H9 (cell line): ENCODE measurements around the gene TSHZ1. TPM values are rescaled to one million over a fixed set of nuclear protein-coding genes. Genes with fewer than 3 reads are reported as not detected.

Experiments
- DNase-seq: peaks from one replicate; pipeline ENCODE4 v3.0.0-alpha.2; 2017
- H2AFZ ChIP-seq: one replicate; pipeline ENCODE4 v1.6.1; 2013; ENCODE audit warnings: mild to moderate bottlenecking, low read length, control low read depth, moderate library complexity
- H2AK5ac ChIP-seq: 2 replicates; pipeline ENCODE4 v1.6.1; 2013; ENCODE audit warnings: low read length, control low read depth, mixed read lengths; ENCODE audit not compliant: insufficient read length
- H2BK120ac ChIP-seq: one replicate; pipeline ENCODE4 v1.6.1; 2013; ENCODE audit warnings: low read depth, mild to moderate bottlenecking, low read length, control low read depth, inconsistent platforms; ENCODE audit not compliant: poor library complexity, severe bottlenecking
- H2BK12ac ChIP-seq: 2 replicates; pipeline ENCODE4 v1.6.1; 2013; ENCODE audit warnings: low read length, control low read depth, mixed read lengths, low read depth; ENCODE audit not compliant: insufficient read length
- H2BK15ac ChIP-seq: 2 replicates; pipeline ENCODE4 v1.6.1; 2013; ENCODE audit warnings: low read depth, low read length, control low read depth
- H2BK20ac ChIP-seq: one replicate; pipeline ENCODE4 v1.6.1; 2013; ENCODE audit warnings: low read depth, mild to moderate bottlenecking, low read length, control low read depth, inconsistent platforms; ENCODE audit not compliant: poor library complexity, severe bottlenecking
- H2BK5ac ChIP-seq: 2 replicates; pipeline ENCODE4 v1.6.1; 2013; ENCODE audit warnings: low read length, control low read depth, mixed read lengths; ENCODE audit not compliant: insufficient read length
- H3K14ac ChIP-seq: 2 replicates; pipeline ENCODE4 v1.6.1; 2013; ENCODE audit warnings: low read length, control low read depth; ENCODE audit not compliant: insufficient read depth
- H3K18ac ChIP-seq: 2 replicates; pipeline ENCODE4 v1.6.1; 2013; ENCODE audit warnings: low read depth, mild to moderate bottlenecking, mixed read lengths, low read length, control low read depth; ENCODE audit not compliant: insufficient read length
- H3K23ac ChIP-seq: 2 replicates; pipeline ENCODE4 v1.6.1; 2013; ENCODE audit warnings: low read length, control low read depth, mixed read lengths, low read depth; ENCODE audit not compliant: insufficient read length
- H3K23me2 ChIP-seq: 2 replicates; pipeline ENCODE4 v1.6.1; 2013; ENCODE audit warnings: low read depth, mild to moderate bottlenecking, mixed read lengths, low read length, control low read depth; ENCODE audit not compliant: insufficient read length, poor library complexity, severe bottlenecking
- H3K27ac ChIP-seq: 2 replicates; pipeline ENCODE4 v1.5.1; 2013; ENCODE audit warnings: low read length, control low read depth, mixed read lengths, low read depth; ENCODE audit not compliant: insufficient read length
- H3K27me3 ChIP-seq: 2 replicates; pipeline ENCODE4 v1.6.1; 2013; ENCODE audit warnings: low read length, control low read depth, inconsistent platforms; ENCODE audit not compliant: insufficient read depth
- H3K4ac ChIP-seq: 2 replicates; pipeline ENCODE4 v1.6.1; 2013; ENCODE audit warnings: low read depth, mild to moderate bottlenecking, control low read depth, inconsistent platforms, low read length, moderate library complexity
- H3K4me1 ChIP-seq: 2 replicates; pipeline ENCODE4 v1.6.1; 2013; ENCODE audit warnings: low read length, control low read depth, inconsistent platforms; ENCODE audit not compliant: insufficient read depth
- H3K4me2 ChIP-seq: 2 replicates; pipeline ENCODE4 v1.6.1; 2013; ENCODE audit warnings: low read length, control low read depth, mixed read lengths; ENCODE audit not compliant: insufficient read length, insufficient read depth
- H3K56ac ChIP-seq: 2 replicates; pipeline ENCODE4 v1.6.1; 2013; ENCODE audit warnings: low read depth, mild to moderate bottlenecking, mixed read lengths, low read length, control low read depth; ENCODE audit not compliant: insufficient read length
- H3K79me1 ChIP-seq: 2 replicates; pipeline ENCODE4 v1.6.1; 2013; ENCODE audit warnings: low read depth, mild to moderate bottlenecking, moderate library complexity, low read length, control low read depth, inconsistent platforms; ENCODE audit not compliant: insufficient read depth, poor library complexity, severe bottlenecking
- H3K79me2 ChIP-seq: 2 replicates; pipeline ENCODE4 v1.6.1; 2013; ENCODE audit warnings: low read length, control low read depth, inconsistent platforms; ENCODE audit not compliant: insufficient read depth
- H3K9ac ChIP-seq: 2 replicates; pipeline ENCODE4 v1.6.1; 2013; ENCODE audit warnings: low read length, control low read depth, mixed read lengths; ENCODE audit not compliant: insufficient read length; ENCODE audit errors: extremely low read depth
- H3K9me3 ChIP-seq: one replicate; pipeline ENCODE4 v1.6.1; 2013; ENCODE audit warnings: low read depth, low read length, inconsistent platforms; ENCODE audit not compliant: control insufficient read depth
- H3T11ph ChIP-seq: one replicate; pipeline ENCODE4 v1.6.1; 2013; ENCODE audit warnings: mild to moderate bottlenecking, low read length, control low read depth, inconsistent platforms
- H4K20me1 ChIP-seq: one replicate; pipeline ENCODE4 v1.6.1; 2013; ENCODE audit not compliant: control insufficient read depth, insufficient read length, insufficient read depth
- H4K5ac ChIP-seq: 2 replicates; pipeline ENCODE4 v1.6.1; 2013; ENCODE audit warnings: low read depth, mild to moderate bottlenecking, mixed read lengths, low read length, control low read depth; ENCODE audit not compliant: insufficient read length
- H4K8ac ChIP-seq: replicated peaks from 2 replicates; pipeline ENCODE4 v1.6.1; 2013; ENCODE audit warnings: low read length, control low read depth, mixed read lengths, low read depth; ENCODE audit not compliant: insufficient read length
- H4K91ac ChIP-seq: 2 replicates; pipeline ENCODE4 v1.6.1; 2013; ENCODE audit warnings: low read depth, mild to moderate bottlenecking, moderate library complexity, mixed read lengths, low read length, control low read depth; ENCODE audit not compliant: insufficient read length
- H3K27ac Mint-ChIP-seq, 3 experiments: 2 replicates in 2 of 3; 3 replicates in 1 of 3; pipeline ENCODE4 v1.8.0; 2020 to 2021; ENCODE audit warnings: mixed read lengths in 3 of 3, mild to moderate bottlenecking in 1 of 3, moderate library complexity in 1 of 3
- H3K27me3 Mint-ChIP-seq: 2 replicates; pipeline ENCODE4 v1.8.0; 2021; ENCODE audit warnings: low read depth, mild to moderate bottlenecking, moderate library complexity, mixed read lengths
- H3K36me3 Mint-ChIP-seq, 3 experiments: 2 replicates in 2 of 3; 3 replicates in 1 of 3; pipeline ENCODE4 v1.8.0; 2020 to 2021; ENCODE audit warnings: low read depth in 3 of 3, mixed read lengths in 3 of 3; ENCODE audit not compliant: insufficient read depth in 1 of 3
- H3K4me1 Mint-ChIP-seq, 2 experiments: 2 replicates each; pipeline ENCODE4 v1.8.0; 2020; ENCODE audit warnings: mixed read lengths in 2 of 2
- H3K4me3 Mint-ChIP-seq, 2 experiments: 2 replicates in 1 of 2; 3 replicates in 1 of 2; pipeline ENCODE4 v1.8.0; 2020 to 2021; ENCODE audit warnings: mild to moderate bottlenecking in 2 of 2, mixed read lengths in 2 of 2, moderate library complexity in 1 of 2
- H3K9me3 Mint-ChIP-seq, 2 experiments: 2 replicates in 1 of 2; 3 replicates in 1 of 2; pipeline ENCODE4 v1.8.0; 2020; ENCODE audit warnings: mild to moderate bottlenecking in 2 of 2, mixed read lengths in 2 of 2, moderate library complexity in 1 of 2
- CTCF ChIP-seq: fragments of 200-600 bp; sonication (generic); conservative IDR thresholded peaks from 3 replicates; pipeline ENCODE4 v1.8.0; 2021; ENCODE audit warnings: antibody characterized with exemption, mild to moderate bottlenecking
- WGBS: extraction: QIAGEN DNeasy Blood & Tissue Kit; methylation state at CpG from one replicate; pipeline ENCODE4 v1.1.7; 2013; ENCODE audit warnings: missing lambda C conversion rate, low lambda C conversion rate, mixed read lengths; ENCODE audit not compliant: insufficient read length; ENCODE audit errors: extremely low coverage; 5-methylcytosine and 5-hydroxymethylcytosine counted together
- total RNA-seq: library from RNA; stranded (reverse); gene quantifications from 2 replicates; pipeline ENCODE4 v1.2.1, GENCODE V29; 2021

The TSHZ1 gene
- total RNA-seq, 1 experiment from 2014 or later = 0.15 TPM

DNA sequence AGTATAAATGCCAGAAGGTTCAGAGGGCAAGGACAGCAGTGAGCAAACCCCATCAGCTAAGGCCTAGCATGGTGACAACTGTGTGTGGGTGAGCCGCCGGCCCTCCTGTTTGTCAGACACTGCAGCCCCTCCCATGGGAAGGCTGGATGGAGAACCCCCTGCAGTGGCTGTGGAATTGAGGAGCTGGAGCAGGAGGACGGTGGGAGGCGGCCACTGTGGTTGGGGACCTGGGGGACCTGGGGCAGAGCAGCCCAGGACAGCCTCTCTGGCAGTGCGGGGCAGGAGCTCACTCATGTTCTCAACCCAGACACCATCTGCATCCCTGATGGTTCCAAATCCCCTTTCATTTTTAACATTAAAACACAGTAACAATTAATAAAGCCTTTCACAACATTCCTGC, 68.8 kb downstream of the TSHZ1 start:
- no peak overlapping the region for H3K4ac ChIP-seq
- peaks cover 8% of the 10 kb centered on the region; the same call in 1 of the 2 replicates for H3K4me1 ChIP-seq
- H3K27me3 Mint-ChIP-seq = peaks cover under 1% of the 10 kb centered on the region
- H3K23ac ChIP-seq = no peak overlapping the region
- H3K14ac ChIP-seq = no peak overlapping the region
- H2BK15ac ChIP-seq = no peak overlapping the region
- no peak overlapping the region for H2BK12ac ChIP-seq
- no peaks in the 10 kb centered on the region for H3K79me1 ChIP-seq
- peaks cover 0 to 2% (median 0%) of the 10 kb centered on the region in 3 experiments; a peak in 2 of 7 replicates for H3K36me3 Mint-ChIP-seq
- peaks cover 11% of the 10 kb centered on the region in 2 experiments for H3K4me1 Mint-ChIP-seq
- WGBS = no CpG with 5 or more reads among the region's 5 CpGs
- no peak overlapping the region for H2BK20ac ChIP-seq
- H3K9me3 ChIP-seq = no peaks in the 10 kb centered on the region
- no peaks in the 10 kb centered on the region for H3K9me3 Mint-ChIP-seq
- no peak overlapping the region for H2BK120ac ChIP-seq
- H3K18ac ChIP-seq = no peak overlapping the region
- H3K56ac ChIP-seq = no peak overlapping the region
- DNase-seq = no peak
- H3K23me2 ChIP-seq = no peaks in the 10 kb centered on the region
- H3K4me2 ChIP-seq = no peak overlapping the region
- no peaks in the 10 kb centered on the region for H4K20me1 ChIP-seq
- H2AFZ ChIP-seq = no peak overlapping the region
- no peak for TF ChIP-seq CTCF
- H4K5ac ChIP-seq = no peak overlapping the region
- no peak overlapping the region for H3K4me3 Mint-ChIP-seq
- no peaks in the 10 kb centered on the region for H3K27me3 ChIP-seq
- H3K27ac Mint-ChIP-seq = no peak overlapping the region
- H4K8ac ChIP-seq = no peak overlapping the region
- H3T11ph ChIP-seq = no peak overlapping the region
- no peak overlapping the region for H2AK5ac ChIP-seq
- no peaks in the 10 kb centered on the region for H3K79me2 ChIP-seq
- H4K91ac ChIP-seq = no peak overlapping the region
- H2BK5ac ChIP-seq = no peak overlapping the region
- H3K27ac ChIP-seq = no peak overlapping the region
- no peak overlapping the region for H3K9ac ChIP-seq
